ENCODE results near the gene HES1.
A peak's percentile ranks its signal among the peaks of the same experiment; 100 is the strongest.

DNA sequence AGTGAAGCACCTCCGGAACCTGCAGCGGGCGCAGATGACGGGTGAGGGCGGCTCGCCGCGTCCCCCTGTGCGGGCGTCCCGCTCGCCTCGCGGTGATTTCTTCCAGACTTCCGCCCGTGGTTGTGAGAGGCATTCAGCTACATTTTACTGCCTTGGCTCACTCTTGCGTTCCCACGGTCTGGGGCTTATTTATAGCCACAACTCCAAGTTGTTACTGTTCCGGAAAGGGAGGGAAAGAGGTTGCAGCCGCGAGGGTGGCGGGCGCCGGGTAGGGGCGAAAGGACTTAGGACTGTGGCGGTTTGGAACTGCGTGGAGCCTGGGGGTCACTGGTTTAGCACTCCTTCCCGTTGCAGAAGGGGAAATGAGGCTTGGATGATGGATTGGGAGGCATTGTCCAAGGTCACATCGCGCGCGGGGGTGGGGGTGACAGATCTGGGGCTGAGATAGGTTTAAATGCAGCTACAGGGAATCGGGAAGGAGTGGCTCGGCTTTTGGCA is 1.1 kb downstream of the HES1 start:
- TF ChIP-seq, protein P1, sequence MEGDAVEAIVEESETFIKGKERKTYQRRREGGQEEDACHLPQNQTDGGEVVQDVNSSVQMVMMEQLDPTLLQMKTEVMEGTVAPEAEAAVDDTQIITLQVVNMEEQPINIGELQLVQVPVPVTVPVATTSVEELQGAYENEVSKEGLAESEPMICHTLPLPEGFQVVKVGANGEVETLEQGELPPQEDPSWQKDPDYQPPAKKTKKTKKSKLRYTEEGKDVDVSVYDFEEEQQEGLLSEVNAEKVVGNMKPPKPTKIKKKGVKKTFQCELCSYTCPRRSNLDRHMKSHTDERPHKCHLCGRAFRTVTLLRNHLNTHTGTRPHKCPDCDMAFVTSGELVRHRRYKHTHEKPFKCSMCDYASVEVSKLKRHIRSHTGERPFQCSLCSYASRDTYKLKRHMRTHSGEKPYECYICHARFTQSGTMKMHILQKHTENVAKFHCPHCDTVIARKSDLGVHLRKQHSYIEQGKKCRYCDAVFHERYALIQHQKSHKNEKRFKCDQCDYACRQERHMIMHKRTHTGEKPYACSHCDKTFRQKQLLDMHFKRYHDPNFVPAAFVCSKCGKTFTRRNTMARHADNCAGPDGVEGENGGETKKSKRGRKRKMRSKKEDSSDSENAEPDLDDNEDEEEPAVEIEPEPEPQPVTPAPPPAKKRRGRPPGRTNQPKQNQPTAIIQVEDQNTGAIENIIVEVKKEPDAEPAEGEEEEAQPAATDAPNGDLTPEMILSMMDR (IDR thresholded peaks at IDR 0.05) = no peak
- no peak for TF ChIP-seq POLR2A (IDR thresholded peaks at IDR 0.05)
- peak; percentile 40 to 49 for TF ChIP-seq POLR2AphosphoS5 (IDR thresholded peaks at IDR 0.05)
- peak in 2 of 4 donors; percentile 12 to 28 for TF ChIP-seq EP300 (IDR thresholded peaks at IDR 0.05)
